Sigmoid colon (tissue), 4 donors: ENCODE results near the gene UNC13C.

ENCODE experiments used
- POLR2A ChIP-seq, 2 donors: fragments of 450-650 bp; IDR thresholded peaks; one replicate each; pipeline ENCODE4 v1.6.1; 2016; ENCODE audit warnings: antibody characterized with exemption in 2 of 2, mild to moderate bottlenecking in 2 of 2, moderate library complexity in 2 of 2
- POLR2AphosphoS5 ChIP-seq, 4 donors: sonication (generic); formaldehyde crosslinking; IDR thresholded peaks; one replicate each; pipeline ENCODE4 v1.6.1; 2017; ENCODE audit warnings: antibody characterized with exemption in 4 of 4
- TF ChIP-seq, protein P1 (sequence below), 4 experiments: fragments of 450-650 bp in 3 of 4; fragments of 200-600 bp in 1 of 4; IDR thresholded peaks; one replicate each; pipeline ENCODE4 v1.5.1; 2016 to 2019; ENCODE audit warnings: antibody characterized with exemption in 4 of 4, mild to moderate bottlenecking in 3 of 4, moderate library complexity in 2 of 4

DNA sequence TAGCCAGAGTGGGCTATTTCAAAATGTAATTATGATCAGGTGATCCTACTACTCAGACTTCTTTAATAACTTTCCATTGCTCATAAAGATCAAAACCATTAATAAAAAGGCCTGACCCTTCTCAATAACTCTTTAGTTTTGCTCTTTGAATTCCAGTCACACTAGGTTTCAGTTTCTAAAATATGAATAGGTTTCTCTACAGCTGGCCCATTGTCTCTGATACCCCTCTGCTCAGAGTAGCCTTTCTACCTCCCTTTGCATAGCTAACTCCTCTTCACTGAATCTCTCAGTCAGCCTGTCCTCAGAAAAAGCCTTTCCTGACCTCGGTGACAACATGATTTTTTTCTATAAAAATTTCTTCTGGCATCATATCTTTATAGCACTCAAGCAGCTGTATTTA lies 209.1 kb downstream of the UNC13C start:
- TF ChIP-seq POLR2AphosphoS5 (IDR thresholded peaks at IDR 0.05) (no peak), POLR2A (IDR thresholded peaks at IDR 0.05) (no peak)
- TF ChIP-seq, protein P1, sequence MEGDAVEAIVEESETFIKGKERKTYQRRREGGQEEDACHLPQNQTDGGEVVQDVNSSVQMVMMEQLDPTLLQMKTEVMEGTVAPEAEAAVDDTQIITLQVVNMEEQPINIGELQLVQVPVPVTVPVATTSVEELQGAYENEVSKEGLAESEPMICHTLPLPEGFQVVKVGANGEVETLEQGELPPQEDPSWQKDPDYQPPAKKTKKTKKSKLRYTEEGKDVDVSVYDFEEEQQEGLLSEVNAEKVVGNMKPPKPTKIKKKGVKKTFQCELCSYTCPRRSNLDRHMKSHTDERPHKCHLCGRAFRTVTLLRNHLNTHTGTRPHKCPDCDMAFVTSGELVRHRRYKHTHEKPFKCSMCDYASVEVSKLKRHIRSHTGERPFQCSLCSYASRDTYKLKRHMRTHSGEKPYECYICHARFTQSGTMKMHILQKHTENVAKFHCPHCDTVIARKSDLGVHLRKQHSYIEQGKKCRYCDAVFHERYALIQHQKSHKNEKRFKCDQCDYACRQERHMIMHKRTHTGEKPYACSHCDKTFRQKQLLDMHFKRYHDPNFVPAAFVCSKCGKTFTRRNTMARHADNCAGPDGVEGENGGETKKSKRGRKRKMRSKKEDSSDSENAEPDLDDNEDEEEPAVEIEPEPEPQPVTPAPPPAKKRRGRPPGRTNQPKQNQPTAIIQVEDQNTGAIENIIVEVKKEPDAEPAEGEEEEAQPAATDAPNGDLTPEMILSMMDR (IDR thresholded peaks at IDR 0.05), result no peak
